Spleen (tissue), 7 donors: ENCODE measurements around the gene TRIM10.

Source experiments
- POLR2A ChIP-seq, 3 donors: fragments of 450-650 bp; IDR thresholded peaks; one replicate each; pipeline ENCODE4 v1.5.1; 2017; ENCODE audit warnings: antibody characterized with exemption in 3 of 3, mild to moderate bottlenecking in 1 of 3
- TF ChIP-seq, protein P1 (sequence below), 11 experiments: fragments of 200-600 bp in 7 of 11; fragments of 450-650 bp in 4 of 11; sonication (generic) in 4 of 11; IDR thresholded peaks in 8 of 11; conservative IDR thresholded peaks in 3 of 11; 1 replicate in 7 of 11; 2 replicates in 4 of 11; pipeline versions ENCODE4 v1.4.0 to v1.8.0; 2016 to 2021; ENCODE audit warnings: antibody characterized with exemption in 11 of 11, inconsistent platforms in 4 of 11, mild to moderate bottlenecking in 1 of 11
- donor health status: DM: no; HTN: no; CAD: no; lungs with moderate emphysema.
- donor health status: DM: no; HTN: no; CAD: no.
- donor health status: DM: no; HTN: no; CAD: no.

DNA sequence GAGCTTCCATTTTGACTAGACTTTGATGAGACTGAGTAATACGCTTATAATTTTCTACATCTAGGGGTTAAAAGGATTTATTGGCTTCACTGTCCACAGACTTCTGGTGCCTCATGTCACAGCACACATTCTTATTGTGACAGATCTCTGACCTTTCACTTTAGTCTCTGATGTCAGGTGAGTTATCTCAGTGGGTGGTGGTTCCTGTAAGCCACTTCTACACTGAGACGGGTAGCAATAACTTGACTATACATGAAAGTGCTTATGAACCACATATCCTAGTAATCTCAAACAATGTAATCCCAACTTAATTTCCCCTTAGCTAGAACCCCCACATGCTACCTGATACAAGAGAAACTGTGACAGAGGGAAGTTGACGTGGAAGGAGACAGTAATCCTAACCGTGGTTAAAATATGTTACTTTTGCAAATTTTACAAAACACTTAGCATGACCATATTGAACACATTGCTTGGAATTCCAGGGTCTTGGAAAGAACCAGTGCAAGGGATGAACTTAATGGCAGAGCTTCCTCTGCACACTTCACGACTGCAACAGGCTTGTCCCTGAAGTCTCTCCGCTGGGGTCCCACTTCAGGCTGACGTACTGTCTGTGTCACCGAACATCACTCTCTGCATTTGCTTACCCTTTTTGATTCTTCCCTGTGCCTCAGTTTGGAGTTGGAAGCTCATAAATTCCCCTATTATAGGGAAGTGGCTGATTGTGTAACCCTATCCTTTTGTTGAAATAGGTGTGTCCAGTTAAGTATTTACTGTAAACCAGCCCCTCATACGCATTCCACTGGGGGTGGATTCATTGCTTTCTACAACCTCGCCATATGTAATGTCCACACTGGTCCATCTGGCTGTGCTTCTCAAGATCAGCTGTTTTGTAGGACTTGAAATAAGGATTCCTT lies 31.5 kb downstream of the TRIM10 start:
- TF ChIP-seq, protein P1, sequence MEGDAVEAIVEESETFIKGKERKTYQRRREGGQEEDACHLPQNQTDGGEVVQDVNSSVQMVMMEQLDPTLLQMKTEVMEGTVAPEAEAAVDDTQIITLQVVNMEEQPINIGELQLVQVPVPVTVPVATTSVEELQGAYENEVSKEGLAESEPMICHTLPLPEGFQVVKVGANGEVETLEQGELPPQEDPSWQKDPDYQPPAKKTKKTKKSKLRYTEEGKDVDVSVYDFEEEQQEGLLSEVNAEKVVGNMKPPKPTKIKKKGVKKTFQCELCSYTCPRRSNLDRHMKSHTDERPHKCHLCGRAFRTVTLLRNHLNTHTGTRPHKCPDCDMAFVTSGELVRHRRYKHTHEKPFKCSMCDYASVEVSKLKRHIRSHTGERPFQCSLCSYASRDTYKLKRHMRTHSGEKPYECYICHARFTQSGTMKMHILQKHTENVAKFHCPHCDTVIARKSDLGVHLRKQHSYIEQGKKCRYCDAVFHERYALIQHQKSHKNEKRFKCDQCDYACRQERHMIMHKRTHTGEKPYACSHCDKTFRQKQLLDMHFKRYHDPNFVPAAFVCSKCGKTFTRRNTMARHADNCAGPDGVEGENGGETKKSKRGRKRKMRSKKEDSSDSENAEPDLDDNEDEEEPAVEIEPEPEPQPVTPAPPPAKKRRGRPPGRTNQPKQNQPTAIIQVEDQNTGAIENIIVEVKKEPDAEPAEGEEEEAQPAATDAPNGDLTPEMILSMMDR (IDR thresholded peaks at IDR 0.05 in 8 of 11, conservative IDR thresholded peaks at IDR 0.05 in 3 of 11) = no peak
- no peak for TF ChIP-seq POLR2A (IDR thresholded peaks at IDR 0.05)
